Karpas-422 (cell line): ENCODE data around the gene MRPL44. TPM values are rescaled to one million over a fixed set of nuclear protein-coding genes. Genes with fewer than 3 reads are reported as not detected.

Experiments
- DNase-seq: peaks from one replicate; pipeline ENCODE4 v3.0.0-alpha.2; 2015
- H2AFZ ChIP-seq: fragments of 200-600 bp; sonication (generic); 2 replicates; pipeline ENCODE4 v1.6.1; 2014; ENCODE audit warnings: antibody characterized with exemption, low read length, mixed read lengths
- H3K27ac ChIP-seq: fragments of 200-600 bp; sonication (generic); 2 replicates; pipeline ENCODE4 v1.5.1; 2014; ENCODE audit warnings: mild to moderate bottlenecking, low read length, moderate library complexity
- H3K27me3 ChIP-seq: fragments of 200-600 bp; sonication (generic); 2 replicates; pipeline ENCODE4 v1.6.1; 2014; ENCODE audit warnings: low read length, mixed read lengths
- H3K36me3 ChIP-seq: fragments of 200-600 bp; sonication (generic); 2 replicates; pipeline ENCODE4 v1.6.1; 2014; ENCODE audit warnings: low read length, mixed read lengths; ENCODE audit not compliant: insufficient read depth
- H3K4me1 ChIP-seq: fragments of 200-600 bp; sonication (generic); 2 replicates; pipeline ENCODE4 v1.6.1; 2014; ENCODE audit warnings: mild to moderate bottlenecking, low read length, mixed read lengths
- H3K4me2 ChIP-seq: fragments of 200-600 bp; sonication (generic); 2 replicates; pipeline ENCODE4 v1.6.1; 2014; ENCODE audit warnings: low read length, low read depth, mild to moderate bottlenecking; ENCODE audit not compliant: poor library complexity, severe bottlenecking
- H3K4me3 ChIP-seq: fragments of 200-600 bp; sonication (generic); 2 replicates; pipeline ENCODE4 v1.5.1; 2014; ENCODE audit warnings: mild to moderate bottlenecking, antibody characterized with exemption, low read length, mixed read lengths
- H3K79me2 ChIP-seq: fragments of 200-600 bp; sonication (generic); 2 replicates; pipeline ENCODE4 v1.6.1; 2014; ENCODE audit warnings: mild to moderate bottlenecking, low read length, mixed read lengths
- H3K9ac ChIP-seq: fragments of 200-600 bp; sonication (generic); 2 replicates; pipeline ENCODE4 v1.6.0; 2014; ENCODE audit warnings: low read length
- H3K9me2 ChIP-seq: fragments of 200-600 bp; sonication (generic), shearing (Covaris generic); replicated peaks from 2 replicates; pipeline ENCODE4 v1.6.0; 2014; ENCODE audit warnings: mild to moderate bottlenecking, low read length, moderate library complexity; ENCODE audit not compliant: insufficient read depth
- H3K9me3 ChIP-seq: fragments of 300-700, 200-600 bp; sonication (generic); 2 replicates; pipeline ENCODE4 v1.6.1; 2014; ENCODE audit warnings: low read length, mixed read lengths
- H4K20me1 ChIP-seq: fragments of 200-600 bp; sonication (generic); 2 replicates; pipeline ENCODE4 v1.6.1; 2014; ENCODE audit warnings: mild to moderate bottlenecking, antibody characterized with exemption, low read length, low read depth; ENCODE audit not compliant: insufficient read depth
- total RNA-seq: library from RNA; depleted of rRNA; stranded (reverse); fragments of >200 nt; shearing (Covaris generic); gene quantifications from 2 replicates; pipeline ENCODE4 v1.2.3, GENCODE V29; 2014; ENCODE audit warnings: low replicate concordance

Gene MRPL44
- total RNA-seq, 1 experiment from 2014 or later = 34.9 TPM

- Histone ChIP-seq H3K4me3 (no peak overlapping the region), H3K4me1 (no peaks in the 10 kb centered on the region), H3K9me2 (no peaks in the 10 kb centered on the region), H2AFZ (no peak overlapping the region), H3K27ac (no peak overlapping the region), H3K4me2 (no peak overlapping the region), H3K36me3 (no peaks in the 10 kb centered on the region), H3K79me2 (no peaks in the 10 kb centered on the region), H4K20me1 (no peaks in the 10 kb centered on the region), H3K9me3 (no peaks in the 10 kb centered on the region), H3K9ac (no peak overlapping the region), H3K27me3 (no peaks in the 10 kb centered on the region)
- no peak for DNase-seq
Observed at GRCh38 chr2:223980803-223981202, 23.5 kb downstream of the MRPL44 start.

- no peak for DNase-seq
- Histone ChIP-seq H3K4me3 (no peak overlapping the region), H4K20me1 (no peaks in the 10 kb centered on the region), H3K4me1 (no peaks in the 10 kb centered on the region), H3K27me3 (no peaks in the 10 kb centered on the region), H2AFZ (no peak overlapping the region), H3K27ac (no peak overlapping the region), H3K9me2 (no peaks in the 10 kb centered on the region), H3K36me3 (no peaks in the 10 kb centered on the region), H3K79me2 (no peaks in the 10 kb centered on the region), H3K9ac (no peak overlapping the region), H3K9me3 (no peaks in the 10 kb centered on the region), H3K4me2 (no peak overlapping the region)
Observed at GRCh38 chr2:223981241-223981640, 24.0 kb downstream of the MRPL44 start.

- H3K27me3 ChIP-seq = no peaks in the 10 kb centered on the region
- no peaks in the 10 kb centered on the region for H3K79me2 ChIP-seq
- H3K4me3 ChIP-seq = no peak overlapping the region
- no peaks in the 10 kb centered on the region for H4K20me1 ChIP-seq
- H3K4me2 ChIP-seq = no peak overlapping the region
- H2AFZ ChIP-seq = no peak overlapping the region
- no peaks in the 10 kb centered on the region for H3K36me3 ChIP-seq
- no peaks in the 10 kb centered on the region for H3K9me3 ChIP-seq
- no peak overlapping the region for H3K9ac ChIP-seq
- H3K4me1 ChIP-seq = no peaks in the 10 kb centered on the region
- H3K27ac ChIP-seq = no peak overlapping the region
- DNase-seq = no peak
- H3K9me2 ChIP-seq = no peaks in the 10 kb centered on the region
Observed at GRCh38 chr2:223989206-223989855, 32.1 kb downstream of the MRPL44 start.

- H3K9ac ChIP-seq = no peak overlapping the region
- H3K4me1 ChIP-seq = no peaks in the 10 kb centered on the region
- H3K27ac ChIP-seq = no peak overlapping the region
- no peaks in the 10 kb centered on the region for H3K9me3 ChIP-seq
- H4K20me1 ChIP-seq = no peaks in the 10 kb centered on the region
- H3K36me3 ChIP-seq = no peaks in the 10 kb centered on the region
- H3K9me2 ChIP-seq = no peaks in the 10 kb centered on the region
- H3K79me2 ChIP-seq = no peaks in the 10 kb centered on the region
- H3K4me2 ChIP-seq = no peak overlapping the region
- H2AFZ ChIP-seq = no peak overlapping the region
- no peak overlapping the region for H3K4me3 ChIP-seq
- DNase-seq = no peak
- no peaks in the 10 kb centered on the region for H3K27me3 ChIP-seq
Observed at GRCh38 chr2:223989856-223990232, 32.6 kb downstream of the MRPL44 start.

DNA sequence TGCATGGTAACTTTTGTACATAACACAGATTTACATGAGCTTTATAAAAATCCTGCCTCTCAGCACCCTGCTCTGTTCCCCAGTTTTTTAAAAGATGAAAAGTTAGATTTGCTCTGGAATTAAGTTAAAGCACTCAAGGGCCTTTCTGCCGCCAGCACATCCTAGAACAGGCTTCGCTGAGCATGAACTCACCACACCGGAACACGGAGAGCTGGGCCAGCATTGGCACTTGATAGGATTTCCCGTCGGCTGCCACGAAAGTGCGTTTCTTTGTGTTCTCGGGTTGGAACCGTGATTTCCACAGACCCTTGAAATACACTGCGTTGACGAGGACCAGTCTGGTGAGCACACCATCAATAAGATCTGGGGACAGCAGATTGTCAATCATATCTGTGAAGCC, 34.3 kb downstream of the MRPL44 start:
- H3K9ac ChIP-seq = no peak overlapping the region
- no peaks in the 10 kb centered on the region for H3K9me2 ChIP-seq
- no peaks in the 10 kb centered on the region for H3K36me3 ChIP-seq
- H3K4me3 ChIP-seq = no peak overlapping the region
- no peaks in the 10 kb centered on the region for H3K27me3 ChIP-seq
- H2AFZ ChIP-seq = no peak overlapping the region
- H3K27ac ChIP-seq = no peak overlapping the region
- H4K20me1 ChIP-seq = no peaks in the 10 kb centered on the region
- no peaks in the 10 kb centered on the region for H3K9me3 ChIP-seq
- no peaks in the 10 kb centered on the region for H3K79me2 ChIP-seq
- DNase-seq = no peak
- no peak overlapping the region for H3K4me2 ChIP-seq
- no peaks in the 10 kb centered on the region for H3K4me1 ChIP-seq

DNA sequence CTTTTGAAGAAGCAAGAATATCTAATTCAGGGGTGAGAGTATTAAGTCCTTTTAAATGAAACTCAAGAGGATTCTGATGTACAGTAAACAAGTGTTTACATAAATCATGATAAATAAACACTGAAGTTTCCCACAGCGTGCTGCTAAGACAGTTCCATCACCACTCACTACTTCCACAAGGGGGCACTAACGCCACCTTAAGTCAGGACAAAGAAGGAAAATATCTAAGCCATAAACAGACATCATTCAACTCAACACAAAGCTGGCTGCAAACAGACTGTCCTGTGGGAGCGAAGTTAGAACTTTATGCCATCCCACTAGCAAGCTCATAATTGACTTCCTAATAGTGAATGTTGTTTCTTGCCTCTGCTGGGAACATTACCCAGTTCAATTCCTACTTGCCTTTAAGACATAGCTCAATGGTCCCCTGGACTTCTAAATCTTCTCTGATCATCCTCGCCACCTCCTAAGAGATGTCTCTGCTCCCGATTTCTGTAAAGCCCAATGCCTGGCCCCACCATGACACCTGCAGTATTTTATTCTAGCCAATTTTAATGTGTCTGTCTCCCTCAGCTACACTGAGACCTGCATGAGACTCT, 36.5 kb downstream of the MRPL44 start:
- no peak overlapping the region for H3K27ac ChIP-seq
- no peaks in the 10 kb centered on the region for H3K36me3 ChIP-seq
- H3K79me2 ChIP-seq = no peaks in the 10 kb centered on the region
- H3K4me1 ChIP-seq = no peaks in the 10 kb centered on the region
- H3K27me3 ChIP-seq = no peaks in the 10 kb centered on the region
- H3K4me2 ChIP-seq = no peak overlapping the region
- peak; percentile 85 for DNase-seq
- no peaks in the 10 kb centered on the region for H3K9me3 ChIP-seq
- no peak overlapping the region for H2AFZ ChIP-seq
- no peaks in the 10 kb centered on the region for H4K20me1 ChIP-seq
- no peak overlapping the region for H3K9ac ChIP-seq
- H3K4me3 ChIP-seq = no peak overlapping the region
- no peaks in the 10 kb centered on the region for H3K9me2 ChIP-seq

DNA sequence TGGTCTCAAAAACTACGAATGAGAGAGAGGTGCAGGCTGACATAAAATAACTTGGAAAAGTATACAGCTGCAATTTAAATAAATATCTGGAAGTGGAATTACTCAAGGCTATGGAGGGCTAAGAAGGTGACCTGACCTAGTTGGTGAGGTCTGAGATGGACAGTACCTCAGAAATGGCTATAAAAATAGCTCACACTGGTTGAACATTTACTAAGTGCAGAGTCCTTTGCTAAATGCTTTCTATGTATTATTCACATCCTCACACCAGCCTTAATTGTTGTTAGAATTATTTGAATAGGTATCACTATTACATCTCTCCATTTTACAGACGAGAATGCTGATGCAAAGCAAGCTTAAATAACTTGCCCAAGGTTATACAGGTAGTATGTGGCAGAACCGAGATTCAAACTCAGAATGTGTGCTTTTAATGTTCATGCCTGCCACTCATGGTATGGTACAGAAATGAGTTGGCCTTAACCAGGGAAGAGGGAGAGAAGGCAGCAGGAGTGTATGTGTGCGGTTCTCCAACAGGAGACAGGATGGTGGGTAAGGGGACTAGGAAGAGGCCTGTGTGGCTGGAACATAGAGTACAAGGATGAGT, 37.4 kb downstream of the MRPL44 start:
- Histone ChIP-seq H3K27ac (no peak overlapping the region), H2AFZ (no peak overlapping the region), H3K9ac (no peak overlapping the region)

DNA sequence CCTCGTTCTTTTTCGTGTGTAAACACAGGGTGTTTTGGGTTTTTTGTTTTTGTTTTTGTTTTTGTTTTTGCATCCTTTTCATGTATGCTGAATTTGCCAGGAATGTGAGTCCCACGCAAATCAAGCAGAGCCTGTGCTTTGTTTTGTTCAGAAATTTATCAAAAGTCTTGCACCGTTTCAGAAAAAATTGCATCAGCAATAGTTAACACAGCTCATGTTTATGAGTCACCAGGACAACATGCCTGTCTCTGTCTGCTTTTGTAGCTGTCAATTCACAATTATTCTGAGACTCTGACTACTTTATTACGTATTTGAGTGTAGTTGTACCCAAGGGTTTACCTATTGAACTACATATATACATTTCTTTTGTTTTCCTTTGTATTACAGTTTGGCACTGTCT, 38.3 kb downstream of the MRPL44 start:
- Histone ChIP-seq H3K9ac (no peak overlapping the region), H4K20me1 (no peaks in the 10 kb centered on the region), H2AFZ (no peak overlapping the region), H3K27me3 (no peaks in the 10 kb centered on the region), H3K4me1 (no peaks in the 10 kb centered on the region), H3K4me2 (no peak overlapping the region), H3K9me2 (no peaks in the 10 kb centered on the region), H3K36me3 (no peaks in the 10 kb centered on the region), H3K27ac (no peak overlapping the region), H3K79me2 (no peaks in the 10 kb centered on the region), H3K9me3 (no peaks in the 10 kb centered on the region), H3K4me3 (no peak overlapping the region)
- DNase-seq = no peak

More for the DNA sequence above, 37.4 kb downstream of the MRPL44 start:
- no peaks in the 10 kb centered on the region for H4K20me1 ChIP-seq
- no peak overlapping the region for H3K4me2 ChIP-seq
- no peak for DNase-seq
- no peaks in the 10 kb centered on the region for H3K9me3 ChIP-seq
- H3K4me1 ChIP-seq = no peaks in the 10 kb centered on the region
- no peaks in the 10 kb centered on the region for H3K36me3 ChIP-seq
- H3K9me2 ChIP-seq = no peaks in the 10 kb centered on the region
- H3K4me3 ChIP-seq = no peak overlapping the region
- H3K27me3 ChIP-seq = no peaks in the 10 kb centered on the region
- H3K79me2 ChIP-seq = no peaks in the 10 kb centered on the region
